ENCODE data around the gene DMD.

Gene DMD

DNA sequence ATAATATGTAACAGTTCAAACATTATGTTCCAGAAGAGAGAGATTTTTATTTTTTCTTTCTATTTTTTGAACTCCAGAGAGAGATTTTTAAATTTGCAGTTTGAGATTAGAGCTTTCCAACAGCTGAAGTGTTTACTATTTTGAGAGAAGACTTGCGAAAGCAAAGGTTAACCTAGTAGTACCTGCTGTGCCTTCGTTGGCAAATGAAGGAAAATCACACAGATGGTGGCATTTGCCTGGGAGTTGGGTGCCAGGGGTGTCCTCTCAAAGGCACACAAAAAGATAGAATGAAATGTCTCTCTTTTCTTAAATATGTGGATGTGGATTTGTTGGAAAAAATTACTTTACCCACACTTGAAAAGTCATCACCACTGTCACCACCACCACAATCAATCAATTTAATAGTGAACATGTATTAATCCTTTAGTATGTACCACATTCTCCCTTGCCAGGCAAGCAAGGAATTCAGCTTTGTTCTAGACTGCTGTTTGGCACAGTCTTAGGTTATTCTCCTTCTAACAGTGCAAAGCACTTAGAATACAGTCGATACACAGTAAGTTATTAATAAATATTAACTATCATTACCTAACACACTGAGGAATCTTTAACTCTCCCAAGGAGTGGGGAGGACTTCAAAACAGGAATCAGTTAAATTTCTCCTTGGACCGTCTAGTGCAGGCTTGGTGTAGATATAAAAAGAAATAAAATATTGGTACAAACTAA, 1301.3 kb downstream of the DMD start:
- no peak for DNase-seq (ENCODE audit: extremely low read depth in 1 of 2, low read depth in 1 of 2)

DNA sequence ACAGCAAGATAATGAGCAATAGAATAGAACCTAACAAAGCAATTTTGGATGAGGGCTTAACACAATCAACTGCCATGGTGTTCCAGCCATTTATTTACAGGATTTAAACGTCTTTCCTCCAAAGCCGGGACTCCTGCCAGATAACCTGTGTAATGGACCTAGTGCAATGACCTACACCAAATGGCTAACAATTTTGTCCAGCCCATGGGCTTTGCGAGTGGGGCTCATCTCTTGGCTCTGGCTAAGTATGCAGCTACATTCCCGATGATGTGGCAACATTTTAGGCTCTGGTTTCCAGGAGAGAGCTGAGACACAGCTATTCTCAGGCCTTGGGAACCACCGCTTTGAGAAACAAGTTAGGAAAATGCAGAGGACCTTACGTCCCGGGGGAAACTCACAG, 1317.2 kb downstream of the DMD start:
- no peak for DNase-seq (ENCODE audit: extremely low read depth in 1 of 2, low read depth in 1 of 2)

DNA sequence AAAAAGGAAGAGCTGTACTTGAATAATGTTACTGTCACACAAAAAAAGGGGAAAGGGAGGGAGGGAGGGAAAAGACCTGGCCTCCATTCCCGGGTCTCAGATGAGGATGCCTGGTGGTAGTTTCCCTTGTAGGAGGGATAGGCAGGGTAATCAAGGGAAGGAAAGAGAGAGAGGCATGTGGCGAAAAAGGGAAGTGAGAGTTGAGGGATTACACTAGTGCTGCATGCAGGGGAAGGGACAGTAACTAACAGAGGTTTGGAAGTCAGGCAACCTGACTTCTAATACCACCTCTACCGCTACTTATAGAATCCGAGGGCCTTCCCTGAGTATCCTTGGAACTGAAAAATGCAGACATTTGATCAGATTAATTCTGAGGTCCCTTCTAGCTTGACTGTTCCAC, 1317.8 kb downstream of the DMD start:
- no peak for DNase-seq (ENCODE audit: extremely low read depth in 1 of 2, low read depth in 1 of 2)

DNA sequence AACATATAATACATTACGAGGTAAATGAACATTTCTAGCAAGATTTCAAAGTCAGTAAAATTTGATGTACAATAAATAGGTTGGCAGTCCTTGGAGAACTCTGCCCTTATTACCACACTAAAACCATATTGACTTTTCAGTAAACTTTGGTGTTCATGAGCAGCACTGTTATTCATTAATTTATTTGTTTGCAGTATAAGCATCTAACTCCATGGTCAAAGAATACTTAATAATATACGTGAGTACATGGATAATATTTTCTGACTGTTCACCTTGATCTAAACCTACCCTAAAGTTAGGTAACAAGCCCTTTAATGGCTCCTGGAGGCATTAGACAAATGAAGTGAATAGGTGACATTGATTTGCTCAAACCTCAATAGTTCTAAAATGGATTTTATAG, 1322.3 kb downstream of the DMD start:
- no peak for DNase-seq (ENCODE audit: extremely low read depth in 1 of 2, low read depth in 1 of 2)

DNA sequence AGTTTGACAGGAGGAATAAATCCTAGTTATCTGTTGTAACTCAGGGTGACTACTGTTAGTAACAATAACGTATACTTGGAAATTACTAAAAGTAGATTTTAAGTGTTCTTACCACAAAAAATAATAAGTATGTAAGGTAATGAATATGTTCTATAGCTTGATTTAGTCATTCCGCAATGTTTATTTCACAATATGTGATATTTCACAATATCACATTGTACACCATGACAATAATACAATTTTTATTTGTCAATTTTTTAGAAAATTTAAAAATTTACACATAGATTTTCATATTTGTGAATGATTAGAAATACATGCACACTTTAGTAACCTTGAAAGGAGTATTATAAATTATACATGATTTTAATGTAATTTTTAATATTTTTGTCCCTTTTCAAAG, 1326.8 kb downstream of the DMD start:
- no peak for DNase-seq (ENCODE audit: extremely low read depth in 1 of 2, low read depth in 1 of 2)

DNA sequence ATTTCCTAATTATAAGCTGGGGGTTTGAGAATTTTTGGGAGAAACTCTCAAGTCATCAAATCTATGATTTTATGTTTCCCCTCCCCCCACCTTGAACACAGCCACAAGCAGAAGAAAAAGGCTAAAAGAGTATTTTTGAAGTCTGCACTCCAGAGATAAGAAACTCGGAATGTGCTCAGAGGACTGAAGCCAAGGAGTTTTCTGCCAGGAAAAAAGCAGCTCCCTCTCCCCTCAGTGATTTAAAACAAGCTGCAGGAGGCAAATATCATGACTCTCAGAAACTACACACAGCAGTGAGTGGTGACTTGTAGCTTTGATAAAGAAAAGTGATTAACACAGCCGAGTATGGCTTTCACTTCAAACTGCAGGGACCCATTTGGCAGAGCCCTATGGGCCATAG, 1339.3 kb downstream of the DMD start:
- no peak for DNase-seq (ENCODE audit: extremely low read depth in 1 of 2, low read depth in 1 of 2)

DNA sequence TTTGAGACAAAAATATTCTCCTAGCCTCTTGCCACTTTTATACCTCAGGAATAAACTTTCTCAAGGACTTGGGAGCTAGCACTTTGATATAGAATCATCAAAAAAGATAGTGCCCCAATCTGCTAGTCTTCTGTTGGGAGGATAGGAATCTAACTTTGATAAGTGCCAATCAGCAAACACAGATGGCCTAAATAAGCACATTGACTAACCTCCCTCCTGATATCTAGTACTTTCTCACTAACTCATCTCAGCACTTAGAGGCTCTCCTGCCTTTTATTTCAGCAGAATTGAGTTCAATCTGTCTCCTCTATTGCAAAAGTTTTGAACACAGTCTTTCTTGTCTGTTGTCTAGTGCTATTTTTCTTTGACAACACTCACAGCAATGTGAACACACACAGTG, 1341.1 kb downstream of the DMD start:
- DNase-seq (ENCODE audit: extremely low read depth in 1 of 2, low read depth in 1 of 2) = no peak

DNA sequence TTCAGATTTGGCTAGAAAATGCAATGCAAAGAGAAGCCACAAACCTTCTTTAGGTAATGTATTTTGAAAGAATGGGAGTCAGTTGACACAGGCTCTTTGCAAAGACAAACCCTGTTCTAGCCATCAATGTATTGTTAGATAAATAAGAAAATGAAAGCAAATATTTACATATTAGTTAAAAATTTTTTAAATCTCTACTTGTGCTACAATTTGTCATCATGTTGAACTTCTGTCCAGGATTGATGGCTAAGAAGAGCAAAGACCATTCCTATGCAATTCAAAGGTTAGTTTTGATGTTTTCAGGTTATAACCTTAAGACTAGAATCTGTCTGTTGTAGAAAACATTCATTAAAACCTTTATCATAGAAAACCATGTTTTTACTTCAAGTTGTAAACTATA, 1350.7 kb downstream of the DMD start:
- DNase-seq (ENCODE audit: extremely low read depth in 1 of 2, low read depth in 1 of 2) = no peak

DNA sequence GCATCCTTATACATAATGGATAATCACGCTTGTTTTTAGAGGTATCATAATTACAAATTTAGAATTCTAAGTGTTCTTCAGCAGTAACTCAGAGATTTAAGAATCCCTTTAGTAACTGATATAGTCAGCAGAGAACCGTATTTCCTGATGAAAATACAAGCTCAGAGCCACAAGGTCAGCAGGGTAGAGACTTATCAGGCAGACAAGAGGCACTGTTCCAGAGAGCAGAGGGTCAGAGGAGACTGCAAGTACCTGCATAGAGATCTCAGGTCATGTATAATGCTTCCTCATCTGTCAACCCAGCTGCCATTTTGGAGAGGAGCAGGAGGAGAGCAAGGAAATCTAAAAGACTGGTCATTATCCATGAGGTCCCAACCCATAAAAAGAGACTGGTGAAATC, 1352.4 kb downstream of the DMD start:
- DNase-seq (ENCODE audit: extremely low read depth in 1 of 2, low read depth in 1 of 2) = no peak

DNA sequence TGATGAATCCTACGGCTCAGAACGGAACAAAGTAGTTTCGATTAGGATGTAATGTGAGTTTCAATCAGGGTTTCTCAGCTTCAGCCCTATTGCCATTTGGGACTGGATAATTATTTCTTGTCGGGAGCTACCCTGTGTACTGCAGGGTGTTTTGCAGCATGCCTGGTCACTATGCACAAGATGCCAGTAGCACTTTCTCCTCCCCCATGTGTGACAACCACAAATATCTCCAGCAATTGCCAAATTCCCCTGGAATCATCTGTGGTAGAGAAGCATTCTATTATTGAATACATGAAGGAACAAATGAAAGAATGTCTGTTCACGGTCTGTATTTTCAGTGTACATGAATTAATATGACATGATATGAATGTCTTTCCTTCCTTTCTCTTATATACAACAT, 1356.6 kb downstream of the DMD start:
- DNase-seq (ENCODE audit: extremely low read depth in 1 of 2, low read depth in 1 of 2) = no peak

DNA sequence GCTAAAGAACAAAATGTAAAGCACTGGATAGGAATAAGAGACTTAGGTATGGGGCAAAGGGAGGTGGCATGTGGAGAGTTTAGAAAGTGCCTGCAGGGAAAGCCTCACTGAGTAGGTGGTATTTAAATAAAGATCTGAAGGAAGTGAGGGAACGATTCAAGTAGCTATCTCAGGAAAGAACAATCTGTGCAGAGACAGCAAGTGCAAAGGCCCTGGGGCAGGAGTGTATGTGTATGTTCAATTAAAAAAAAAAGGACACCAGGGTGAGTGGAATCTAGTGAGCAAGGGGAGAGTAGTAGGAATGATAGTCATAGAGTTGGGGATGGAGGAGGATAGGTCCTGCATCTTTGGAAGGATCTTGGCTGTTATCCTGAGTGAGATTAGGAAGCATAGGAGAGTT, 1359.6 kb downstream of the DMD start:
- DNase-seq (ENCODE audit: extremely low read depth in 1 of 2, low read depth in 1 of 2) = no peak

DNA sequence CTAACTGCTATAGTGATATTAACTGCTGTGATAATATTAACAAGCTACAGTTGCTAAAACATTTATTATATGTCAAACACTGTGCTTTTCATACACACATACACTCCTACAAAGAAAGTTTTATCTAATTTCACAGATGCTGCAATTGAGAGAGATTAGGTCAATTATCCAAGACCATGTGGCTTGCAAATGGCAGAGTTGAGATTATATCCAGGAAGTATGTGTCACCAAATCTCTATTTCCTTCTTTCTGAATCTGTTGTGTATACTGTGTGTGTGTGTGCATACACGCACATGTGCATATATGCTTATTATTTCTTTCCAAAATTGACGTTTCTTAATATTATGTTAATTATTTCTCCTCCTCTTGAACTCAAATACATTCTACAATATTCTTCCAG, 1363.6 kb downstream of the DMD start:
- no peak for DNase-seq (ENCODE audit: extremely low read depth in 1 of 2, low read depth in 1 of 2)

DNA sequence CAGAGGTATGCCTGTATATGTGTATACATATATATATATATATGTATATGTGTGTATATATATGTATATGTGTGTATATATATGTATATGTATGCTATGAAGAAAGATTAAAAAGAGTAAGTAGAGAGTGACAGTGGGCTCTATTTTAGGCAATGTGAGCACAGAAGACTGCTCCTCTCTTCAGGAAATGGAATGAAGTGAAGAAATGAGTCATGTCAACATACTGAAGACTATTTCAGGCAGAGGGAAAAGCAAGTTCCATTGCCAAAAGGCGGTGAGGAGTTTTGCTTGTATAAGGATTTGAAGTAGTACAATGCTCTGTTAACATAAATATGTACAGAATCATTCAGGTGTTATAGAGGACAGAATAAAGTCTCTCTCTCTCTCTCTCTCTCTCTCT, 1366.3 kb downstream of the DMD start:
- no peak for DNase-seq (ENCODE audit: extremely low read depth in 1 of 2, low read depth in 1 of 2)

DNA sequence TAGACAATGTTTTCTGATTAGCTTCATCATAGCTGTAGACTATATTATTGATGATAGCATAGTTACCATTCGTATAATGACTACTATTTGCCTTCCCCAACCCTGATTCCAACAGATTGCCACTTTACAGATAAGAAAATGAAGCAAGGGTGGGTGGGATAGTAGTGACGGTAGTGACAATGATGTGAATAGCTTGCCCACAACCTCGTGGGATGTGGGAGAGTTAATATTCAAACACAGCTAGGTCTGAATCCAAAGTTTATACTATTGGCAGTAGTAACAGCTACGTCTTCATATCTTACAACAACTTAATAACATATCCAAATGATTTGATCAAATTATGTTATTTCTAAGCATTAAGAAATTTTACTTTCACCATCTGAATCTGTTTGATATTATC, 1372.7 kb downstream of the DMD start:
- no peak for DNase-seq (ENCODE audit: extremely low read depth in 1 of 2, low read depth in 1 of 2)

DNA sequence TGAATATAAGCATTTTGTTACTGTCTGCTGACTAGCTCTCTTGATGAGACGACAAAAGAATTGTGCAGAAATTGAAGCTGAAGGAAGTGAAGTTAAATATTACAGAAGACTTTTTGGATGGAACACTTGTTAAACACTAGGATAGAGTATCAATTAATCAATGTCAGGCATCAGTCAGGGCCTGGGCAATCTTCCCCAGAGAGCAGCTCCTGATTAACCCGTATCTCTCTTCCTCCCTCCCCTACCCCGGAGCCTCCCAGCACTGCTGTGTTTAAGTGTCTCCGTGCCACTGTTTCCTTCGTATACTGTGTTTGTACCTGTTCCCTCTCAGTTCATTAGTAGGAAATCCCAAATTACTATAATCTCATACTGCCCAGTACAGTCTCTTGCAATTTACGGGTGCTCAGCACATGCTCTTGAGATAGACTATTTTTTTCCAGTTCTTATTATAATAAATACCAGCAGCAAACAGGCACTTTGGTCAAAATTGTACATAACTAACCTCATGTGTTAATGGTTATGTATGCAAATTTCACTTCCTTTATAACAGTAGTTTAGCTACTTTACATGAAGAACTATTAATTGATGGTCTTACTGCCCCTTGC, 1373.8 kb downstream of the DMD start:
- no peak for DNase-seq (ENCODE audit: extremely low read depth in 1 of 2, low read depth in 1 of 2)

DNA sequence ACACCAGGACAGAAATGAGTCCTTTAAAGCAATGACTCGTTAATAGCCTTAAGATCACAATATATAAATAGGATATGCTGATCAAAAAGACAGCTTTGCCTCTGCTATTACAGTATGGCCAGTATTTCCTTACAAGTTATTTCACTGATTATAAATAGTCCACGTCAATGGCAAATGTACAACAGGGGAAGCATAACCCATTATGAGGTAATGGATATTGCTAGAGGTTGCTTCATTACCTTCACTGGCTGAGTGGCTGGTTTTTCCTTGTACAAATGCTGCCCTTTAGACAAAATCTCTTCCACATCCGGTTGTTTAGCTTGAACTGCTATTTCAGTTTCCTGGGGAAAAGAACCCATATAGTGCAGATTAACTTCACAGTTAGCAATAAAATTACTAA, 1374.9 kb downstream of the DMD start:
- DNase-seq (ENCODE audit: extremely low read depth in 1 of 2, low read depth in 1 of 2) = no peak

DNA sequence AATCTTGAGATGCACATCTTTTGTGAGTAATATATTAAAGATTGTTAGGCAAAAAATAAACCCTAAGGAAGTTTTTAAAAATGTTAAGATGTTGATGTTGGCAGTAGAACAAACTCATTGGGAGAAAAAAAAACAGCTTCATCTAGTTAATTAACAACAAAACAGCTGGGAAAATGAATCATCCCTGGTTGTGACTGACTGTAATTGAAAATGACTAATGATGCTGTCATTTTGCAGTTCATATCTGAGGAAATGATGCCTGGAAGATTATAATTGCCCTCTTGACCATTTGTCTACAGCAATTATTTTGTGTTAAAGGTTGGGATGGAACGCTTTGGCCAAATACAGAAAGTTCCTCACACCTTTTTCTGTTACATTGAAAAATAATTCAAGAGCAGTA, 1379.1 kb downstream of the DMD start:
- DNase-seq (ENCODE audit: extremely low read depth in 1 of 2, low read depth in 1 of 2) = no peak

DNA sequence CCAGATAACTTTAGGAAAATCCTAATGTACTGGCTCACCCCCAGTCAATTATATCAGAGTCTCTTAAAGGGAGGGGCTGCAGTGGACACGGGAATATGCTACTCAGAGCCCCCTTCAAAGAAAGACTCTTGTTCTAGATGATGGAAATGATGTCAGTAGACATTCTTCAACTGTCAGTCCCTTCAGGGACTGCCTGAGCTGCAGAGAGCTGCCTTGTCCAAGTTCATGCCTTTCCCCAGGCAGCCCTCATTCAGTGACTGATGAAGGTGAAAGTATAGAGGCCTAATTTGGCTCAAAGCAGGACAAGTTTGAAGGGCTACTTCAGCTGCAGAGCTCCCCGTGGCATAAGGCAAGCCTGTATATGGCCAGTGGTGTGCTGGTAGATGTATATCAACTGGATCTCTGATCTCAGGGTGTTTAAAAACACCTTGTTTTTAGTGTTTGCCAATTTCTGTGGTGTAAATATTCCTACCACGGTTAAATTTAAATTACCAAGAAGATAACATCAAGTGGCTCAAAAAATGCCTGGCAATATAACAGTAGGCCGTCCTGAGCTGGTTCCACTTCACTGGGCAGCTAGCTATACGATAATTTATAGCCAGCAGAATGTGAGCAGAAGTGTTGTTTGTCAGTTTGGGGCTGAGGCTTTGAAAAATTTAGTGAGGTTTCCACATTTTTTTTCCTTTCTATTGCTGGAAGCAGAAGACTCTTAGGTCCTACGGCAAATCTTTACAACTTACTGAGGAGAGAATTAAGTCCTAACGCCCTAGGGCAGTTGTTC, 1390.7 kb downstream of the DMD start:
- DNase-seq (ENCODE audit: extremely low read depth in 1 of 2, low read depth in 1 of 2) = no peak

DNA sequence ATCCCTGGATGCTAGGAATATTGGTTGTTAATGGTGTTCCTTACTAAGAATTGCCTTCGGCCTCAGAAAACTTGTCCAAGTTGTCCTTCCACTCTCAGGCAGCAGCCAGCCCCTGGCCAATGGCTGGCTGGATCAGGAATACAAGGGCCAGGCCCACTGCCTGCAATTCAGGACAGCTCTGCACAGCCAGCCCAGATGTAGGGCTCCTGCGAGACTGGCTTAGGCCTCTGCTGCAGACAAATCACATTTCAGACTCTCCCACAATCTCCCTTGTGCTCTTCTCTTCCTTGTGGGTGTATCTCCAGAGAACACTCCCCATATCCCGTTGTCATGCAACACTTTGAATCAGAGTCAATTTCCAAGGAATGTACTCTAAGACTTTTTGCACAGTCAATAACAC, 1391.9 kb downstream of the DMD start:
- DNase-seq (ENCODE audit: extremely low read depth in 1 of 2, low read depth in 1 of 2) = no peak

DNA sequence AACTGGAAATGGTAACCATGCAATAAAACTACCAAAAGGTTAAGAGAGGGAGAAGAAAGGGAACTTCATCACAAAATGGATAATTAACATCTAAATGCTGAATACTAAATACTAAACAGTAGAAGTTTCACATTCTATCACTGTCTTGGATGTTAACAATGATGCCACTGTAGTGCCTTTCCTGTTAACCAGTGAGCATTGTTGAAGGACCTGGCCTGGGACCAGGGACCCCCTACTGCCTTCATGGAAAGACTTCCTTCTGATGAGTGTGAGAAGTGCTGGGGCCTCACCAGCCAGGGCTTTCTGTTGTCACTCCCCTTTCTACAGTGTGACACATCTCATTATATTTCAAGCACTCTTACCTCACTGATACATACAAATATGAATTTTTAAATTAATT, 1400.2 kb downstream of the DMD start:
- DNase-seq (ENCODE audit: extremely low read depth in 1 of 2, low read depth in 1 of 2) = no peak

DNA sequence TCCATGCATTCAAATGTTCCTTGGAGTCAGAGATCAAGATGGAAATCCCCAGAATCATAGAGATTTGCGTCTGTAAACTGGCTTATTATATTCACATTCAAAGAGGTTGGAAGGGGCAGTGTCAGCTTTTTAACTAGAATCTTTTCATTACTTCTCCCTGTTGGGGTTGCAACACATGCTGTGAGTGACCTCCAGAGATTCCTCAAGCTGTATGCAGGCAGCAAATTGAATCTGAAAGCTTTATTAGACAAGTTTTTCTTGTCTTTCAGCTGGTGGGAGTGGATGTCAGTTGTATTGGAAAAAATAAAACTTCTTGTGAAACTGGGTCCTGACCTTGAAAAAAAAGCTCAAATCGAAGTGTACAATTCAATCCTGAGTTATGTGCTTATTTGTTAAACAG, 1403.0 kb downstream of the DMD start:
- no peak for DNase-seq (ENCODE audit: extremely low read depth in 1 of 2, low read depth in 1 of 2)

DNA sequence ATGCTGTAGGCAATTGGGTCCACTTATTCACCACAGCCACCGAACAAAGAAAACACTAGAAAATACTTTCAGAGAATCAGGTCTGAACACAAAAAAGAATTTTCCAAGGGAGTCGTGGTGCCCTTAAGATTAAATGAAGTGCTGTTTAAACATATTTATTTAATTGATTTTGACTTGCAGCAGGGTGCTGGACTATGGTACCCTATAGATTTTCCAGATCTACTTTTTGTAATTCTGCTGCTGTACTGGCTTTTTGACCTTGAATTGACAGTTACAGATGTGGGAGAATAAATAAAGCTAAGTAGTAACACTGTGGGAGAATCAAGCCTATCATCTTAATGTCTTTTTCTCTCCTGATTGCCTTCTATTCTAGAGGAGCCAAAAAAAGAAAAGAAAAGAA, 1404.2 kb downstream of the DMD start:
- no peak for DNase-seq (ENCODE audit: extremely low read depth in 1 of 2, low read depth in 1 of 2)
